Panc1 (cell line): ENCODE results near the gene CTDSP1. TPM values are rescaled to one million over a fixed set of nuclear protein-coding genes. Genes with fewer than 3 reads are reported as not detected.

ENCODE experiments used
- ATAC-seq: fragments of 200-7000 bp; cut with Tn5 transposase; 2 replicates; pipeline ENCODE4 v1.9.1; 2020; ENCODE audit warnings: mild to moderate bottlenecking, moderate library complexity
- BruUV-seq: library from RNA; stranded (reverse); fragments of 400-500 nt; replicated peaks from 2 replicates; lab custom pipeline; 2021; lab: Mats Ljungman, UMichigan
- CTCF ChIA-PET: fragments of 300-600 bp; sonication (Branson Sonifier 250); formaldehyde crosslinking; loops from one replicate; lab custom pipeline; 2022; ENCODE audit warnings: antibody characterized with exemption; lab: Charles Lee
- POLR2A ChIA-PET: fragments of 300-600 bp; sonication (Branson Sonifier 250); formaldehyde crosslinking; loops from one replicate; lab custom pipeline; 2022; ENCODE audit warnings: antibody characterized with exemption; lab: Charles Lee
- DNase-seq: peaks from one replicate; pipeline ENCODE4 v3.0.0-alpha.2; 2010; ENCODE audit warnings: low read depth, low spot score
- H3K27ac ChIP-seq: 2 replicates; pipeline ENCODE4 v1.5.1; 2011; ENCODE audit warnings: mild to moderate bottlenecking, low read length, inconsistent platforms
- H3K27me3 ChIP-seq: fragments of 200-500 bp; sonication (Bioruptor generic); 2 replicates; pipeline ENCODE4 v1.6.0; 2014; ENCODE audit warnings: low read length, inconsistent platforms; ENCODE audit not compliant: control insufficient read depth, insufficient read depth
- H3K36me3 ChIP-seq: fragments of 200-500 bp; sonication (Bioruptor generic); 2 replicates; pipeline ENCODE4 v1.5.1; 2014; ENCODE audit warnings: inconsistent platforms, mild to moderate bottlenecking, low read length, moderate library complexity; ENCODE audit not compliant: control insufficient read depth, insufficient read depth
- H3K4me1 ChIP-seq: 2 replicates; pipeline ENCODE4 v1.5.1; 2011; ENCODE audit warnings: inconsistent platforms, mild to moderate bottlenecking, low read length, moderate library complexity; ENCODE audit not compliant: control insufficient read depth, insufficient read depth
- H3K4me3 ChIP-seq, 2 experiments: 2 replicates each; pipeline ENCODE4 v1.5.1; 2011 to 2012; ENCODE audit warnings: low read depth in 2 of 2, low read length in 2 of 2, mild to moderate bottlenecking in 2 of 2, inconsistent platforms in 1 of 2, moderate library complexity in 1 of 2
- H3K9me3 ChIP-seq: fragments of 200-500 bp; sonication (Bioruptor generic); 2 replicates; pipeline ENCODE4 v1.5.1; 2014; ENCODE audit warnings: low read depth, mild to moderate bottlenecking, inconsistent platforms, low read length, moderate library complexity; ENCODE audit not compliant: control insufficient read depth, insufficient read depth
- POLR2AphosphoS5 ChIP-seq: IDR thresholded peaks from 2 replicates; pipeline ENCODE4 v1.6.1; 2012; ENCODE audit warnings: mild to moderate bottlenecking, low read depth, low read length, moderate library complexity
- SIN3A ChIP-seq: IDR thresholded peaks from 2 replicates; pipeline ENCODE4 v1.6.1; 2012; ENCODE audit warnings: low read depth, mild to moderate bottlenecking, low read length, moderate library complexity, borderline replicate concordance; ENCODE audit not compliant: insufficient read depth
- TCF7L2 ChIP-seq: IDR thresholded peaks from 2 replicates; pipeline ENCODE4 v1.6.1; 2011; ENCODE audit warnings: mild to moderate bottlenecking, low read depth, low read length, inconsistent platforms
- in situ Hi-C: cut with HindIII; loops from 2 replicates; pipeline ENCODE4 v1.10.0; 2016; ENCODE audit warnings: low sequenced_read_pairs, low pct_unique_long_range_greater_than_20kb
- intact Hi-C: fragments of 100-400 bp; cut with micrococcal nuclease; formaldehyde crosslinking; loops from one replicate; pipeline ENCODE4 v1.10.0; 2022; ENCODE audit not compliant: unreplicated experiment
- total RNA-seq: library from RNA; stranded (reverse); gene quantifications from one replicate; pipeline ENCODE4 v1.2.1, GENCODE V29; 2021; ENCODE audit not compliant: unreplicated experiment
- TF ChIP-seq, protein P1 (sequence below): fragments of 450-650 bp; IDR thresholded peaks from 2 replicates; pipeline ENCODE4 v1.5.1; 2017; ENCODE audit warnings: mild to moderate bottlenecking
- TF ChIP-seq, protein P2 (sequence below), 2 experiments: IDR thresholded peaks; 2 replicates each; pipeline ENCODE4 v1.6.1; 2011 to 2012; ENCODE audit warnings: low read depth in 2 of 2, control low read depth in 1 of 2, low read length in 1 of 2, mild to moderate bottlenecking in 1 of 2, moderate library complexity in 1 of 2; ENCODE audit not compliant: insufficient read depth in 1 of 2

CTDSP1 gene
- total RNA-seq, 1 experiment from 2014 or later: 128 TPM

DNA sequence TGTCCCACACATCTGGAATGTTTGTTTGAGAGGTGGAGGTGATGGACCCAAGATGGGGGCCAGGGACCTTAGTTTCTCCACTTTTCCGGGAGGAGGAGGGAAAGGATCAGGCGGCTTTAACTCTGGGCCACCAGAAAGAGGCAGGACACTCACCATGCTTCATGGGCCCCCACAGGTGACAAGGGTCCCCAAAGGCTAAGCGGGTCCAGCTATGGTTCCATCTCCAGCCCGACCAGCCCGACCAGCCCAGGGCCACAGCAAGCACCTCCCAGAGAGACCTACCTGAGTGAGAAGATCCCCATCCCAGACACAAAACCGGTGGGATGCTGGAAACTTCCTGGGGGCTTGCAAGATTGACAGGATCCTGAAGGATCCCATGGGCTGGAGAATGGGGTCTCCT is 16.9 kb upstream of the CTDSP1 start:
- BruUV-seq: no TSS peak

DNA sequence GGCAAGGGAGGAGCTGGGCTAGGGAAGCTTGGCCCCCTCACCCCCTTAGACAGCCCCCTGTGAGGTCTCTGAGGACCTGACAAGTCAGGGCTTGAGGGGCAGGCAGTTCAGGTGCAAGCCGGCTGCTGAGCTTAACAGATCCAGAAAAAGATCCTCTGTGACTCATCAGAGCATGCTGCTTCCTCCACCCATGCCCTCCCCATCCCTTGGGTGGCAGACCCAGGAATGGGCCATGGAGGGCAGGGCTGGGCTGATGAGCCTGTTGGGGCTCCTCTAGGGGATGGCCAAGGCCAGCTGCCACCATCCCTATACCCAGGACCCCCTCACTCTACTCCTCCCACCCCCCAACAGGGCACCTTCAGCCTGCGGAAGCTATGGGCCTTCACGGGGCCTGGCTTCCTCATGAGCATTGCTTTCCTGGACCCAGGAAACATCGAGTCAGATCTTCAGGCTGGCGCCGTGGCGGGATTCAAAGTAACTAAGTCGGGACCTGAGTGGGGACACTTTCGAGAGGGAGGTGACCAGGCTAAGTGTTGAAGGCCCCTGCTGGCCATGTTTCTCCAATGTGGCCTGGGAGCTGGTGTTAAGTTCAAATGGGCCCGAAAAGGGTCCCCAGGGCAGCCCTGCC is 15.7 kb upstream of the CTDSP1 start:
- Histone ChIP-seq H3K27me3 (no peaks in the 10 kb centered on the region), H3K36me3 (no peaks in the 10 kb centered on the region), H3K4me3 (no peak overlapping the region), H3K9me3 (no peaks in the 10 kb centered on the region), H3K27ac (no peak overlapping the region; the same call in 1 of the 2 replicates), H3K4me1 (0 out of 2 replicates have a peak, but pooled peaks cover 6% of the 10 kb centered on the region)
- ChIA-PET POLR2A (no interaction called here), CTCF (interaction anchor here (0.6 kb wide), 1 partner anchor 10 kb away, joined by 3 read pairs; no protein-coding TSS in a partner anchor)
- no TSS peak for BruUV-seq
- DNase-seq: no peak
- in situ Hi-C loops: no loop called here
- intact Hi-C loops: no loop called here
- ATAC-seq: no peak
- TF ChIP-seq, protein P1, sequence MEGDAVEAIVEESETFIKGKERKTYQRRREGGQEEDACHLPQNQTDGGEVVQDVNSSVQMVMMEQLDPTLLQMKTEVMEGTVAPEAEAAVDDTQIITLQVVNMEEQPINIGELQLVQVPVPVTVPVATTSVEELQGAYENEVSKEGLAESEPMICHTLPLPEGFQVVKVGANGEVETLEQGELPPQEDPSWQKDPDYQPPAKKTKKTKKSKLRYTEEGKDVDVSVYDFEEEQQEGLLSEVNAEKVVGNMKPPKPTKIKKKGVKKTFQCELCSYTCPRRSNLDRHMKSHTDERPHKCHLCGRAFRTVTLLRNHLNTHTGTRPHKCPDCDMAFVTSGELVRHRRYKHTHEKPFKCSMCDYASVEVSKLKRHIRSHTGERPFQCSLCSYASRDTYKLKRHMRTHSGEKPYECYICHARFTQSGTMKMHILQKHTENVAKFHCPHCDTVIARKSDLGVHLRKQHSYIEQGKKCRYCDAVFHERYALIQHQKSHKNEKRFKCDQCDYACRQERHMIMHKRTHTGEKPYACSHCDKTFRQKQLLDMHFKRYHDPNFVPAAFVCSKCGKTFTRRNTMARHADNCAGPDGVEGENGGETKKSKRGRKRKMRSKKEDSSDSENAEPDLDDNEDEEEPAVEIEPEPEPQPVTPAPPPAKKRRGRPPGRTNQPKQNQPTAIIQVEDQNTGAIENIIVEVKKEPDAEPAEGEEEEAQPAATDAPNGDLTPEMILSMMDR: no peak
- TF ChIP-seq POLR2AphosphoS5: no peak
- TF ChIP-seq, protein P2, sequence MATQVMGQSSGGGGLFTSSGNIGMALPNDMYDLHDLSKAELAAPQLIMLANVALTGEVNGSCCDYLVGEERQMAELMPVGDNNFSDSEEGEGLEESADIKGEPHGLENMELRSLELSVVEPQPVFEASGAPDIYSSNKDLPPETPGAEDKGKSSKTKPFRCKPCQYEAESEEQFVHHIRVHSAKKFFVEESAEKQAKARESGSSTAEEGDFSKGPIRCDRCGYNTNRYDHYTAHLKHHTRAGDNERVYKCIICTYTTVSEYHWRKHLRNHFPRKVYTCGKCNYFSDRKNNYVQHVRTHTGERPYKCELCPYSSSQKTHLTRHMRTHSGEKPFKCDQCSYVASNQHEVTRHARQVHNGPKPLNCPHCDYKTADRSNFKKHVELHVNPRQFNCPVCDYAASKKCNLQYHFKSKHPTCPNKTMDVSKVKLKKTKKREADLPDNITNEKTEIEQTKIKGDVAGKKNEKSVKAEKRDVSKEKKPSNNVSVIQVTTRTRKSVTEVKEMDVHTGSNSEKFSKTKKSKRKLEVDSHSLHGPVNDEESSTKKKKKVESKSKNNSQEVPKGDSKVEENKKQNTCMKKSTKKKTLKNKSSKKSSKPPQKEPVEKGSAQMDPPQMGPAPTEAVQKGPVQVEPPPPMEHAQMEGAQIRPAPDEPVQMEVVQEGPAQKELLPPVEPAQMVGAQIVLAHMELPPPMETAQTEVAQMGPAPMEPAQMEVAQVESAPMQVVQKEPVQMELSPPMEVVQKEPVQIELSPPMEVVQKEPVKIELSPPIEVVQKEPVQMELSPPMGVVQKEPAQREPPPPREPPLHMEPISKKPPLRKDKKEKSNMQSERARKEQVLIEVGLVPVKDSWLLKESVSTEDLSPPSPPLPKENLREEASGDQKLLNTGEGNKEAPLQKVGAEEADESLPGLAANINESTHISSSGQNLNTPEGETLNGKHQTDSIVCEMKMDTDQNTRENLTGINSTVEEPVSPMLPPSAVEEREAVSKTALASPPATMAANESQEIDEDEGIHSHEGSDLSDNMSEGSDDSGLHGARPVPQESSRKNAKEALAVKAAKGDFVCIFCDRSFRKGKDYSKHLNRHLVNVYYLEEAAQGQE (IDR thresholded peaks at IDR 0.05; ENCODE audit: insufficient read depth in 1 of 2, low read depth in 2 of 2, low read length in 1 of 2): no peak

More for the DNA sequence above, 16.9 kb upstream of the CTDSP1 start:
- no peak for DNase-seq
- TF ChIP-seq, protein P2 (IDR thresholded peaks at IDR 0.05; ENCODE audit: insufficient read depth in 1 of 2, low read depth in 2 of 2, low read length in 1 of 2): no peak
- TF ChIP-seq SIN3A (no peak), POLR2AphosphoS5 (no peak), TCF7L2 (no peak)
- TF ChIP-seq, protein P1: no peak
- H3K27ac ChIP-seq: no peak overlapping the region
- no peak for ATAC-seq
- no peaks in the 10 kb centered on the region for H3K27me3 ChIP-seq
- ChIA-PET POLR2A (no interaction called here), CTCF (no interaction called here)
- intact Hi-C loops: no loop called here
- in situ Hi-C loops: no loop called here
- H3K4me1 ChIP-seq: 0 out of 2 replicates have a peak, but pooled peaks cover 6% of the 10 kb centered on the region
- no peak overlapping the region for H3K4me3 ChIP-seq
- no peaks in the 10 kb centered on the region for H3K36me3 ChIP-seq
- no peaks in the 10 kb centered on the region for H3K9me3 ChIP-seq
